Skeletal muscle tissue (tissue), 4 donors: Measurements from ENCODE around the gene BTG1. TPM values are rescaled to one million over a fixed set of nuclear protein-coding genes. Genes with fewer than 3 reads are reported as not detected.

Experiments used
- H3K27ac ChIP-seq: one replicate; pipeline ENCODE4 v1.7.0; 2013; ENCODE audit warnings: mild to moderate bottlenecking, low read depth, low read length, inconsistent platforms
- H3K27me3 ChIP-seq, 3 donors: one replicate each; pipeline ENCODE4 v1.7.0; 2013; ENCODE audit warnings: low read length in 3 of 3; ENCODE audit not compliant: control insufficient read depth in 3 of 3, insufficient read depth in 3 of 3
- H3K36me3 ChIP-seq, 3 donors: one replicate each; pipeline ENCODE4 v1.7.0; 2013; ENCODE audit warnings: low read length in 3 of 3; ENCODE audit not compliant: control insufficient read depth in 3 of 3, insufficient read depth in 3 of 3
- H3K4me1 ChIP-seq, 3 donors: one replicate each; pipeline ENCODE4 v1.7.0; 2013; ENCODE audit warnings: low read length in 3 of 3, mild to moderate bottlenecking in 3 of 3; ENCODE audit not compliant: control insufficient read depth in 3 of 3, insufficient read depth in 3 of 3
- H3K4me3 ChIP-seq, 3 donors: one replicate each; pipeline ENCODE4 v1.7.0; 2013; ENCODE audit warnings: low read length in 3 of 3
- H3K9ac ChIP-seq, 3 donors: one replicate each; pipeline ENCODE4 v1.7.0; 2013; ENCODE audit warnings: low read length in 3 of 3, mild to moderate bottlenecking in 3 of 3, moderate library complexity in 2 of 3, low read depth in 1 of 3
- H3K9me3 ChIP-seq, 3 donors: one replicate each; pipeline ENCODE4 v1.7.0; 2013; ENCODE audit warnings: low read length in 3 of 3; ENCODE audit not compliant: control insufficient read depth in 3 of 3
- total RNA-seq: library from RNA; depleted of rRNA; stranded (reverse); fragments of >200 nt; gene quantifications from one replicate; pipeline ENCODE4 v1.2.3, GENCODE V29; 2014
- donor health status: Osteomylitis.

BTG1 gene
- total RNA-seq, 1 donor from 2014 or later: 26.1 TPM

DNA sequence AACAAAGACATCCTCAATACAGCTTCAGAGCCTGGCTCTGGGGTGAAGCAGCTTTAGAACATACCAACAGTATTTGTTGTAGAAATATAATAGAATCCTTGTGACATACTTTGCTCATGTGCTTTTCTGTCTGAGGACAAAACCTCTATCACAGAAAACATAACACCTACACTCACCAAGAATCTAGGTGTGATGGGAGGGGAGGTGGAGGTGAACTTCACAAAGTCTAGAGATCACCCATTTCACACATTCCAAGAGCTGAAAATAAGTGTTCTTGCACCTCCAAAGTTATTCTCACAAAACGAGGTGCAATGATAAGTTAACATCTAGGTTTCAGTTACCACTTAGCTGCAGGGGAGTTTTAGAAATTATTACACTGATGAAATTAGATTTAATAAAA, 32.7 kb upstream of the BTG1 start:
- H3K27me3 ChIP-seq: no peaks in the 10 kb centered on the region
- no peaks in the 10 kb centered on the region for H3K4me1 ChIP-seq
- no peak overlapping the region for H3K4me3 ChIP-seq
- H3K9ac ChIP-seq: no peak overlapping the region
- H3K36me3 ChIP-seq: no peaks in the 10 kb centered on the region
- H3K27ac ChIP-seq: no peak overlapping the region
- no peaks in the 10 kb centered on the region for H3K9me3 ChIP-seq

DNA sequence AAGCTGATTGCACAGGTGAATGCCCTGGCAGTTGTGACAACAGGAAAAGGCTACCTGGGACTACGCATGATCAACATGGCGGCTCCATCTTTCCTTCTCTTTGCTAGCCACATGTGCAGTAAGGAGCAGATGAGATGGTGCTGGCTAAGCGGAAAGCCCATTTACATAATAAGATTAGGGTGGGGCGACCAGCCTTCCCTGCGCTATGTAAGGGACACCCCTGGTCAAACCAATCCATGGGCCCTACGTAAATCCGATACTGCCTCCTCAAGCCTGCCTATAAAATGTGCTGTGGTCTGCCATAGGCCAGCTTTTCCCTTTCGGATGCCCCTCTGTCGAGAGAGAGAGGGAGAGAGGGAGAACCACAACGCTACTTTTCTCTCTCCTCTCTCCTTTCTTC, 31.0 kb upstream of the BTG1 start:
- Histone ChIP-seq H3K9me3 (no peaks in the 10 kb centered on the region), H3K9ac (no peak overlapping the region), H3K27me3 (no peaks in the 10 kb centered on the region), H3K4me1 (no peaks in the 10 kb centered on the region), H3K36me3 (no peaks in the 10 kb centered on the region), H3K27ac (no peak overlapping the region), H3K4me3 (no peak overlapping the region)

DNA sequence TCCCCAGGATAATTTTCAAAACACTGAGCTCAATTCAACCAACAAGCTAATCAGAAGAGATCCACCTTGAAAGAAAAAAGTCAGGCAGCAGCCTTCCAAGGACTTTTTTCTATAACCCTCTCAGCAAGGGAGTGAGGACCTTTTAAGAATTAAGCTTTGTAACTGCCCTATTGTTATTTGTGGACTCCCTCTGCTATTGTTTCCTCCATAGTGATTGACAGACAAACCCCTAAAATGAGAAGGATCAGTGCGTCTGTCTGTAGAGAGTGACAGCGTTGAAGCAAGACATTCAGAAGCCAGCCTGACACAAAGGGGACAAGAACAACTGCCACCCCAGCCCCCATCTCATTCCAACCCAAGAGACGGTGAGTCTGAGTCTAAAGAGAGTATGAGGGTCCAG, 30.3 kb upstream of the BTG1 start:
- Histone ChIP-seq H3K9me3 (no peaks in the 10 kb centered on the region), H3K4me1 (no peaks in the 10 kb centered on the region), H3K4me3 (no peak overlapping the region), H3K9ac (no peak overlapping the region), H3K36me3 (no peaks in the 10 kb centered on the region), H3K27ac (no peak overlapping the region), H3K27me3 (no peaks in the 10 kb centered on the region)

DNA sequence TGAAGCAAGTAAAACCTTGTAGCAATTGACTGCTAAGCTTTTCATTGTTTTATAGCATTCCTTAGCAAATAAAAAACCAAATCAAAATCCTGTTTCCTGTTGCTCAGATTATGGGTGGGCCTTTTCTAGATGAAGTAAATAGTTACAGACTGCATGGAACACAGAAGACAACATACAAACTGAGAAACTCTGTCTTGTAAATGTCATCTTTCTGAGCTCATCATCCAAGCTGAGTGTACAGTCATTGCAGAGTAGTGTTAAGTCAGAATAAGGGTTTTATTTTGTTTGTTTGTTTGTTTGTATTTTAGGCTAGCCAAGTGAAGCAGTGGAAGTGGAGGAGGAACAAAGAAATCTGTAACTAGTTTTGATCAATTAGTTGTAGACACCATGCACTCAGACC, 24.4 kb upstream of the BTG1 start:
- Histone ChIP-seq H3K9ac (no peak overlapping the region), H3K4me3 (no peak overlapping the region), H3K27ac (no peak overlapping the region), H3K4me1 (no peaks in the 10 kb centered on the region), H3K36me3 (no peaks in the 10 kb centered on the region), H3K27me3 (no peaks in the 10 kb centered on the region), H3K9me3 (no peaks in the 10 kb centered on the region)

DNA sequence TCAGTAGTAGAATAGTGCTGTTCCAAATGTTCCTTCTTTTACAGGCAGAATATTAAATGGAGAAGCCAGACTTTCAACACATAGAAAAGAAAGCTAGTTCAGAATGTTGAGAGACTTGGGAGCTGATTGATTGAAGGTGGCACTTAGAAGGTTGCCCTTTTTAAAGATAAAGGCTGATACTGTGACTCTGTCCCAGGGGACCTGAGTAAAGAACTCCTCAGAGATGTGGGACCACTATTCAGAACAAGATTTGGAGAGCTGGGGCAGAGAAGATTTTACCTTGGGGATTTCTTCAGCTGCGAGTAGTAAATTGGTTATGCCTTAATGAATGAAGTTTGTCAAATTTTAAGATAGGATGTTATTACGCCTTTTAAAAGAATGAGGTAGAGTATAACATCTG, 21.4 kb upstream of the BTG1 start:
- Histone ChIP-seq H3K27ac (no peak overlapping the region), H3K9me3 (no peaks in the 10 kb centered on the region), H3K27me3 (no peaks in the 10 kb centered on the region), H3K4me3 (no peak overlapping the region), H3K4me1 (no peaks in the 10 kb centered on the region), H3K36me3 (no peaks in the 10 kb centered on the region), H3K9ac (no peak overlapping the region)

- Histone ChIP-seq H3K27ac (no peak overlapping the region), H3K4me3 (no peak overlapping the region), H3K36me3 (no peaks in the 10 kb centered on the region), H3K27me3 (no peaks in the 10 kb centered on the region), H3K9ac (no peak overlapping the region), H3K9me3 (no peaks in the 10 kb centered on the region), H3K4me1 (no peaks in the 10 kb centered on the region)
Measured at GRCh38 chr12:92164712-92165111, 19.1 kb upstream of the BTG1 start.

- Histone ChIP-seq H3K27me3 (no peaks in the 10 kb centered on the region), H3K9me3 (no peaks in the 10 kb centered on the region), H3K9ac (no peak overlapping the region), H3K4me1 (no peaks in the 10 kb centered on the region), H3K36me3 (no peaks in the 10 kb centered on the region), H3K27ac (no peak overlapping the region), H3K4me3 (no peak overlapping the region)
Measured at GRCh38 chr12:92162079-92162478, 16.4 kb upstream of the BTG1 start.

DNA sequence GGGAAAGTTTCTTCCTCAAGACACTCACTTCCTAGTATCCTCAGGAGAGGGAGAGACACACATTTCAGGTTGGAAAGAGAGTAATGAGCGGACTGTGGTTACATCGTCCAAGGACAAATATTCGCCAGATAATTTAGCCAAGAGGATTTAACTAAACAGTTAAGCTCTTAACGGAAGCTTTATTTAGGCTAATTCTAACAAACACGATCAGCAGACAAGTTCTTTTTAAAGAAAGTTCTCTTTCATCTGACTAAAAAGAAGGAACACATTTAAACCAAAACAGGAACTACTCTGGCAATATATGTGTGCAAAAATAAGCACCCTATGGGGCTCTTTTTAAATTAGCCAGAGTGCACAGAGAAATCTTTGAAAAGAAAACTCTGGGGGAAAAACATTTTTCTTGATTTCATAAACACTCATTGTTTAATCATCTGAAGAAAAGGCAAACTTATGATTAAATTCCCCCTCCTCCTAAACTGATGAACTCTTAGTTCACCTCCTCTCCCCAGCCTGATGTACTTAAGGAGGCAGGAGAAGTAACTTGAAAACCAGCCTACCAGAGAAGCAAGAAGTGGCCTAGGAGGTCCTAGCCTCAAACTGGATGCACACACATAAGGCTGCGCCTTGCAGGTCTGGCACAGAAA, 13.3 kb upstream of the BTG1 start:
- no peaks in the 10 kb centered on the region for H3K4me1 ChIP-seq

DNA sequence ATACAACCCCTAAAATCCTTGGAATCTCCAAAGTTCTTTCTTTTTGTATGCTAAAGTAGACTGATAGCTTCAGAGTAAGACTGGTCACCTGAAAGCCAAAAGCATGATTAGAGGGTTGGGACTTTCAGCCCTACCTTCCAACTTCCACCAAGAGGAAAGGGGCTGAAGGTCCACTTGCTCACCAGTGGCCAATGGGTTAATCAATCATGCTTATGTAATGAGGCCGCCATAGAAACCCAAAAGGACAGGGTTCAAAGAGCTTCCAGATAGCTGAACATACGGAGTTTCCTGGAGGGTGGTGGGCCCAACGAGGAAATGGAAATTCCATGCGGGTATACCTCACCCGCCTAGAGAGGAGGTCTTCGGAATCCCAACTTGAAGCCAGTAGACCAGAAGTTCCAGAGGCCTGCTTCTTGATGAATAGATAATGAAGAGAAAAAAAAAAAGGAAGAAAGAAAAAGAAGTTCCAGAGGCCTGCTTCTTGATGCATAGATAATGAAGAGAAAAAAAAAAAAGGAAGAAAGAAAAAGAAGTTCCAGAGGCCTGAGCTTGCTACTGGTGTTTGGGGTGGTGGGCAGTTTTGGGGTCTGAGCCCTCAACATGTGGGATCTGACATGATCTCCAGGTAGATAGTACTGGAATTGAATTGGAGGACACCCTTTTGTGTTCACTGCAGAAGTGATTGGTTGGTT, 11.2 kb upstream of the BTG1 start:
- Histone ChIP-seq H3K4me3 (no peak overlapping the region), H3K27me3 (no peaks in the 10 kb centered on the region), H3K4me1 (no peaks in the 10 kb centered on the region), H3K27ac (no peak overlapping the region), H3K9ac (no peak overlapping the region), H3K9me3 (no peaks in the 10 kb centered on the region), H3K36me3 (no peaks in the 10 kb centered on the region)

More for the DNA sequence above, 13.3 kb upstream of the BTG1 start:
- H3K36me3 ChIP-seq: no peaks in the 10 kb centered on the region
- H3K9me3 ChIP-seq: no peaks in the 10 kb centered on the region
- no peaks in the 10 kb centered on the region for H3K27me3 ChIP-seq
- no peak overlapping the region for H3K27ac ChIP-seq
- no peak overlapping the region for H3K9ac ChIP-seq
- no peak overlapping the region for H3K4me3 ChIP-seq

- H3K27ac ChIP-seq: no peak overlapping the region
- H3K4me1 ChIP-seq: no peaks in the 10 kb centered on the region
- no peaks in the 10 kb centered on the region for H3K9me3 ChIP-seq
- H3K27me3 ChIP-seq: no peaks in the 10 kb centered on the region
- no peak overlapping the region for H3K4me3 ChIP-seq
- no peaks in the 10 kb centered on the region for H3K36me3 ChIP-seq
- no peak overlapping the region for H3K9ac ChIP-seq
Measured at GRCh38 chr12:92156139-92156538, 10.5 kb upstream of the BTG1 start.
